GM08714 (cell line): ENCODE measurements around the gene SMIM10L2A.
"Not testable (repeated sequence)": the region's sequence is repeated elsewhere in the genome, so short reads cannot be mapped to it uniquely, and the experiment has no call there.

ENCODE experiments used
- H3K4me3 ChIP-seq: fragments of 200-500 bp; sonication (Bioruptor generic); 2 replicates; pipeline ENCODE4 v1.5.1; 2014; ENCODE audit warnings: mild to moderate bottlenecking, low read length, inconsistent platforms
- ZNF274 ChIP-seq: IDR thresholded peaks from 2 replicates; pipeline ENCODE4 v1.6.1; 2012; ENCODE audit warnings: mild to moderate bottlenecking, low read depth, low read length

SMIM10L2A gene

DNA sequence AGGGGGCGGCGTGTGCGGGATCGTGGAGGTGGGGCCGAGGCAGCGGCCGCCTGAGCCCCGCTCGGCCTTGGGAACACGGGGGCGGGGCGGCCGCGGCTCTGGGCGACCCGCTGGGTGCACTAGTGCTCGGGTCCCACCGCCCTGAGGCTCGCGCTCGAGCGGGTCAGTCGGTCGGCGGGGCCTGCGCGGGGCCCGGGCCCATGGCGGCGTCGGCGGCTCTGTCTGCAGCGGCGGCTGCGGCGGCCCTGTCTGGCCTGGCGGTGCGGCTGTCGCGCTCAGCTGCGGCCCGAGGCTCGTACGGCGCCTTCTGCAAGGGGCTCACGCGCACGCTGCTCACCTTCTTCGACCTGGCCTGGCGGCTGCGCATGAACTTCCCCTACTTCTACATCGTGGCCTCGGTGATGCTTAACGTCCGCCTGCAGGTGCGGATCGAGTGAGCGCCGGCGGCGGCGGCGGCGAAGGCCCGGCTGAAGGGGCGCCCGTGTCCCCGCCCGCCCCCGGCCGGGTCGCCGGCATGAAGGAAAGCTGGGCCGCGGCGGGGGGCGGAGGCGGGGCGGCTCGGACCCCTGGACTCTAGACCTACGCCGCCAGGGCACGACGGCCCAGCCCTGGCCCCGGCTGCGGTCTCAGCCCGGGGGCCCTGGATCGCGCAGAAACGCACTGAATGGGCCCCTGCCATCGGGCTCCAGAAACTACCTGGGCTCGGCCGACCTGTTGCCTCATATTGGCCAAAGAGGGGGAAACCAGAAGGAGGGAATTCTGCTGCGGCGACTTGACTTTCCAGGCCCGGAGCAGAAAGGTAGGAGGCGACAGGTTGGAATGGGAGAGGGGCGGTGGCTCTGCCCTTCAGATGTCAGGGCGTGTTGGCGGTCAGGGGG is at the start of gene SMIM10L2A:
Gene SMIM10L2A (plus strand): TSS at position 13 of the 878 bp plus-strand sequence. CDS start 188 bp downstream, at position 201.
- peak within 1 kb of the TSS; percentile 41; the same call in 1 of the 2 replicates for H3K4me3 ChIP-seq
- TF ChIP-seq ZNF274 = no peak

DNA sequence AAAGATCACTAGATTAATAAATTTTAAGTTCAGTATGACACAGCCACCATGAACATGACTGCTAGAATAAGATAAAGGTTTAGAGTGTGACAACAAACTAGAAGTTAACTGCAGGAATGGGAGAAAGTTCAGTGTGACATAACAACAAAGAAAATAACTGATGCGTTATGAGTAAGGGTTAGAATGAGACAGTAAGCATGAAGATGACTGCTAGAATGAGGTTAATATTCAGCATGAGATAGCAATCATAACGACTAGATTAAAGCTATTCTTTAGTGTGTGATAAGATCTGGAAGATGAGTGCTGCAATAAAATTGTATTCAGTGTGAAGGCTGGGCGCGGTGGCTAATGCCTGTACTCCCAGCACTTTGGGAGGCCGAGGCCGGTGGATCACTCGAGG is 48.4 kb upstream of the SMIM10L2A start:
- H3K4me3 ChIP-seq = no peak overlapping the region
- TF ChIP-seq ZNF274 = no peak

DNA sequence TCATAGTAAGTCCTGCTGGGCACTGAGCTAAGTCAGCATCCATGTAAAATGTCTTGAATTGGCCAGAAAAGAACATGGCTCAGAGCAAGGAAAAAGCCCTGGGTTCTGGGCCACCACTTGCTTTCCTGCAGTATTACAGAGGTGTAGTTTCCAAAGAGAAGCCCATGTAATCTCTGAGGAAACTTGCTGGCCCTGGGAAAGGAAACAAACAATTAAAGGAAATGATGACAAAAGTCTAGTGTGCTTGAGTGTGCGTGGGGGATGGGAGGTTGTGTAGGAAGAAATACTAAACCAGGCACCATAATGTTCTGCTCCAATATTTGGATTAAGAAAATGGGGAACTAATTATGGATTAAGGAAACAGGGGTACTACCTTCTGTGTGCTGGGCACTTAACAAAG is 39.5 kb upstream of the SMIM10L2A start:
- no peak overlapping the region for H3K4me3 ChIP-seq
- no peak for TF ChIP-seq ZNF274

DNA sequence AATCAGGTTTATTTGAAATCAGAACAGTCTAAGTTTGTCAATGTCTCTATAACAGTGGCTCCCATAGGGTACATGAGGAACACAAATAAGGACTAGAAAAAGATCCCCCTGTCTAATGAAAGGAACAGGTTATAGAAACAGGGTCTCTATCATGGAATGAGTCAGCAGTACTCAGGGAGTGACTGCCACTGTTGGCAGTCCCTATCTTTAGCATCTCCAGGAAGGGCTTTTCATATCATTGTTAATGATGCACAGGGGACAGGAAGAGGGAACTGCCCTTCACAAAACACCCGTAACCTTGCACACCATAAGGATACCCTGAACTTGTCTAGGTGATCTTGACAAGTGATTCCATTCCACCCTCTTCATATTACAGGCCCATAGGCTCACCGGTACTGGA is 38.5 kb upstream of the SMIM10L2A start:
- H3K4me3 ChIP-seq = no peak overlapping the region

DNA sequence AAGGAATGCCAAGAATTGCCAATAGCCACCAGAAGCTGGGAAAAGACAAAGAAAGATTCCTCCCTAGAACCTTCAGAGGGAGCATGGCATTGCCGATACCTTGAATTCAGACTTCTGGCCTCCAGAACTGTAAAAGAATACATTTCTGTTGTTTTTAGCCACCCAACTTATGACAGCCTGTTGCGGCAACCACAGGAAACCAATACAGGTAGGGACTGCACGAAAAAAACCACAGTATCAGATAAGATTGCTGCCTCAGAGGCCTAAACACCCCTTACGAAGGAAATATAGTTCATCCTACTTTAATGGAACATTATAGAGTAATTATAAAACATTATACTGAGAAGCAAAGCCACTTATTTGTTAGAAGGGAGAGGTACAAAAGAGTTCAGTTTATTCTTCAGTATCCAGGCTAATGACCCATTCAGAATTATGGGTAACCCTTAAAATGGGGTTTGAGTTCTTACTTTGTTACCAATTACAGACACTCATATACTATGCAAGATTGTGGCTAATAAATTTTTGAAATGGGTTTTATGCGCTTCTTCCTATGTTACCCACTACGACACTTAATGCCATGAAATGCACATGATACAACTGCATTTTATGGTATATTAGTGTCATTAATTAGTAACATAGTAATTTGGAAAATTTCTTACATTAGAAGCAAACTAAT is 37.4 kb upstream of the SMIM10L2A start:
- TF ChIP-seq ZNF274 = no peak
- no peak overlapping the region for H3K4me3 ChIP-seq

More for the DNA sequence above, 38.5 kb upstream of the SMIM10L2A start:
- no peak for TF ChIP-seq ZNF274

DNA sequence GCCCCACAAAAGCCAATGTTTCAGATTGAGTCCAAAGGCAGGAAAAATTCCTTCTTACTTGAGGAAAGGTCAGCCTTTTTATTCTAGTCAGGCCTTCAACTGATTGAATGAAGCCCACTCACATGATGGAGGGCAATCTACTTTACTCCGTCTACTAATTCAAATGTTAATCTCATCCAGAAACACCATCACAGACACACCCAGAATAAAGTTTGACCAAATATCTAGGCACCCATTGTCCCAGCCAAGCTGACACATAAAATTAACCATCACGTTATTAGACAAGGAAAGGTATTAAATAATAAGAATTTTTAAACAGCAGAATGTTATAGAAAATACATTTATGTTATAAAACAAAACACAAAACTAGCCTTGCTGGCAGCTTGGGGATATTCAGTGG is 32.9 kb upstream of the SMIM10L2A start:
- TF ChIP-seq ZNF274 = no peak
- H3K4me3 ChIP-seq = no peak overlapping the region

DNA sequence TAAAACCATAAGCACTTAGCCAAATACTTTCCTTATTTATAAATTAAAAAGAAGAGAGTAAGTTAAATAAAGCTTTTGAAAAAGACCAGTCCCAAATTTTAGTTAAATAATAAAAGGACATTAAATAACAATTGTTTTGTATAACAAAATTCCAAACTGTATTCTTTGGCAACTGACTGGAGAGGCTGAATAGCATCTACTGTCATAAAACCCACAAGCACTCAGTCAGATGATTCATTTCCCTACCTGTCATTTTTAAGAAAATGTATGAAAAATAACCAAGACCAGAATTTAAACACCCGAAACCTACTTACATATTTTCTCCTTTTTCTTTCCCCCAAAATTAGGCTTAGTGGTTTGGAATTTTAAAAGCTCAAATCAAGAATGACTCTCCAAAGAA is 32.5 kb upstream of the SMIM10L2A start:
- H3K4me3 ChIP-seq = no peak overlapping the region
- TF ChIP-seq ZNF274 = no peak

DNA sequence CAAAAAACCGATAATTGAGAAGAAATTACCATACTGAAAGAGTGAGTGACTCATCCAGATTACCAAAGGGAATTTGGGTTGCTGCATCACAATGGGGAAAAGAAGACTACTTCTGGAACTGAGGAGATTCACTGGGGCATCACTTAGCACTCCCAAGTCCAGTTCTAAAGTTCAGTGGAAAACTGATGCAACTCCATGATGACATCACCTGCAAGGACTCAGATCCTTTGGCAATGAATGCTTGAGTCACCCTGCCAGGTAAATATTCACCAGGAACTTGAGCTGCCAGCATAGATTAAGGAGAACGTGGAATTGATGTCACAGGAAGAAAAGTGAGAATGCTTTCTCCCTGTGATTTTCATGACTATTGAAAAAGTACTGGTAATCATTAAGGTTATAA is 32.0 kb upstream of the SMIM10L2A start:
- no peak overlapping the region for H3K4me3 ChIP-seq
- no peak for TF ChIP-seq ZNF274

DNA sequence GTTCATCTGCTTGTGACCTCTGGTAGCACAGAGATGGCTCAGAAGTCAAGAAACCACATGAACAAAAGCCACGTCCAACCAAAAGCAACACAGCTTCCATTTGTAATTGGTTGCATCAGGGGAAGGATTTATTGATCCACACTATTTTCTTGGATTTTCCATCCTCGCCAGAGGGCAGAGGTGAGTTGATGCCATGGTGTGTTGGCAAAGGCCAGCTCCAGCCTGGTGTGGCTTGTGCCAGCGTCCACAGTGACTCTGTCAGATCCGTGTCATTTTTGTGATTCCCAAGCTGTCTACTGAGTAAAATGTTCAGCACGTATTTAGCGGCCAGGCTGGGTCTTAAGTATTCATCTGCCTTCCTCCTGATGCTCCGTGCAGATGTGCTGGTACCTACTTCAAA is 30.0 kb upstream of the SMIM10L2A start:
- no peak for TF ChIP-seq ZNF274
- no peak overlapping the region for H3K4me3 ChIP-seq

DNA sequence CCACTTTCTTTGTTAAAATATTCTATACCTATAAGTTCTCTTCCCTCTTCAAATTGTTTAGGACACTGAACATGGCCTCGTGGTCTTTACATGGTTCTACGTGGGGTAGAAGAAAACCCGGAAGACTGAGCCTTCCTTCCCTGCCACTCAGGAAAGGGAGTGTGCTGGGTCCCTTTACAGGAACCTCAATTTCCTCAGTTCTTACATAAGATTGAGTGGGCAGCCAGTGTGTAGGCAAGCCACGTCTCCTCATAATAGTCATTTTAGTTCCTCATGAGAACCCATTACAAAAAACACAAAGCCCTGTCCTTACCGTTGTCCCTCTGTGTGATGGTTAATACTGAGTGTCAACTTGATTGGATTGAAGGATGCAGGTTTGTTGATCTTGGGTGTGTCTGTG is 28.7 kb upstream of the SMIM10L2A start:
- TF ChIP-seq ZNF274 = no peak
- no peak overlapping the region for H3K4me3 ChIP-seq

DNA sequence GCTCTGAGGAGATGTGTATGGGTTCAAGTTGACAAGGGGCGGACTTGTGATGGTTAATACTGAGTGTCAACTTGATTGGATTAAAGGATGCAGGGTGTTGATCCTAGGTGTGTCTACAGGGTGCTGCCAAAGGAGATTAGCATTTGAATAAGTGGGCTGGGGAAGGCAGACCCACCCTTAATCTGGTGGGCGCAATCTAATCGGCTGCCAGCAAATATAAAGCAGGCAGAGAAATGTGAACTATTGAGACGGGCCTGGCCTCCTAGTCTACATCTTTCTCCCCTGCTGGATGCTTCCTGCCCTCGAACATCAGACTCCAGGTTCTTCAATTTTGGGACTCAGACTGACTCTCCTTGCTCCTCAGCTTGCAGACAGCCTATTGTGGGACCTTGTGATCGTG is 26.7 kb upstream of the SMIM10L2A start:
- TF ChIP-seq ZNF274 = no peak

DNA sequence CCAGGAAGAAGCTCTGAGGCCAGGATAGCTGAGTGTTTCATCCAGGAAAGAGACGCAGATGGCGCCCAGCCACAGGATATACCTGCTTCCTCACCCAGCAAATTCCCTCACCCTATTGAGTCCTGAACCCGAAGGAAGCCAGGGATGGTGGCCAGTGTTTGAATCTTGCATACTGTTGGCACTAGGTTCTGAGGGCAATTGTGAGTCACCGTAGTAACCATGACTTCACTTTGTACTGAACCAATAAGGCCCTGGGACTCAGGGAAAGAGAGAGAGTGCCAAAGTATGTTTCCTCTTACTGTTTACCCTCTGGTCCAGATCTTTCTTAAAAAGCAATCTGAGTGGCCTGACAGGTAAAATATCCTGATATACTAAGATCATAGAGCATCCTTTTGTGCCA is 25.6 kb upstream of the SMIM10L2A start:
- TF ChIP-seq ZNF274 = no peak
- H3K4me3 ChIP-seq = no peak overlapping the region

More for the DNA sequence above, 26.7 kb upstream of the SMIM10L2A start:
- H3K4me3 ChIP-seq = no peak overlapping the region

DNA sequence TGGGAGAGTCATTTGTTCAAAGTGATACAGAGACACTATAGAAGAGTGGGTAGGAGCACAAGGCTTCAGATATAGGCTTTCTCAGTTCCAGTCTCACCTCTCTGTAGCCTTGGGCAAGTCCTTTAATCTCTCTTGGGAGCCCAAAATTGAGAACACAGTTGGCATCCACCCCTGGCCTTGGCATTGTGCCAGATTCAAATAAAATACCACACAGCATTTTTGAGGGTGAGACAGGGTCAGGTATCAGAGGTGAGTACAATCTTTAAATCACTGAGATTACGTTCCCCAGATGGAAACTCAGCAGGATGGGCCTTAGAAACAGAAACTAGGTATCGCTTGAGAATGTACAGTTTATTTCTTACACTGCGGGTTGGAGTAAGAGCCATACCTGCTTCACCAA is 25.2 kb upstream of the SMIM10L2A start:
- TF ChIP-seq ZNF274 = no peak
- no peak overlapping the region for H3K4me3 ChIP-seq

DNA sequence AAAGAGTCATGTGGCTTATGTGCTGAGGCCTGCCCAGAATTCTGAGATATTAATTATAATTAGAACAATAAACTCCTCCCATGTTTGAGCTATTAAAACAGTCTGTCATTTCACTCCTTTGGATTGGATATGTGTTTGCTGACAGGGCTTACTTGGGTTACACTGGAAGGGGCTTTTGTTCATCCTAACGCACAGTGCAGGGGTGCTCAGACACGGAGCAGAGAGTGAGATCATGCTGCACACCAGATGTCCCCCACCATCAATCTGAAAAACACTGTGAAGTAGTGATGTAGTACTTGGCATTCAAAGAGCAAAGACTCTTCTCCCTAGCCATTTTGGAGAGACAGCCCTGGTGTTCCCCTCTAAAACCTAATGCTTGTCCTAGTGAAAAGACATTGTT is 24.1 kb upstream of the SMIM10L2A start:
- no peak for TF ChIP-seq ZNF274

DNA sequence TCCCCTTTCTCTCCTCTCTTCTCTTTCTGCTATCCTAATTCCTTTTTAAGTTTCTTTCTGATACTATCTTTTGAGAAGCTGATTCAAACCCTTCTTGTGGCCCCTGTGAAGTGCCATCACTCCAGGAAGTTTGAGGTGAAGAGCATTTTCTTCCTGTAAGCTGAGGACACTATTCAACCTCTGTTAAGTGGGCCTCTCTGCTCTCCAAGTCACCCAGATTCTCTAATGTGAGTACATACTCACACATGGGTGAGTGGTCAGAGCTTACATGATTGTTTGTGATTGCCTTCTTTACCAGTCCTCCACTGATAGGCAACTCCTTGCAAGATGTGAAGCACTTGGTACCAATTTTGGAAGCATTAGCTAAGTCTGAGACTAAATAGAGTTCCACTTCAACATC is 18.4 kb upstream of the SMIM10L2A start:
- no peak overlapping the region for H3K4me3 ChIP-seq
- TF ChIP-seq ZNF274 = no peak

More for the DNA sequence above, 24.1 kb upstream of the SMIM10L2A start:
- H3K4me3 ChIP-seq = no peak overlapping the region

DNA sequence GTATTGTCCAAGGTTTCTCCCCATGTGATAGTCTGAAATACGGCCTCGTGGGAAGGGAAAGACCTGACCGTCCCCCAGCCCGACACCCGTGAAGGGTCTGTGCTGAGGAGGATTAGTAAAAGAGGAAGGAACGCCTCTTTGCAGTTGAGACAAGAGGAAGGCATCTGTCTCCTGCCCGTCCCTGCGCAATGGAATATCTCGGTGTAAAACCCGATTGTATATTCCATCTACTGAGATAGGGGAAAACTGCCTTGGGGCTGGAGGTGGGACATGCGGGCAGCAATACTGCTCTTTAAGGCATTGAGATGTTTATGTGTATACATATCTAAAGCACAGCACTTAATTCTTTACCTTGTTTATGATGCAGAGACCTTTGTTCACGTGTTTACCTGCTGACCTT is 15.3 kb upstream of the SMIM10L2A start:
- H3K4me3 ChIP-seq = not testable (repeated sequence)
